Fibroblast of skin of right biceps (primary cell): ENCODE results near the gene C1QTNF4.
"Not testable (repeated sequence)": the region's sequence is repeated elsewhere in the genome, so short reads cannot be mapped to it uniquely, and the experiment has no call there.

ENCODE experiments used
- DNase-seq: peaks from one replicate; pipeline ENCODE4 v3.0.0-alpha.2; 2013

Gene C1QTNF4

GRCh38 chr11:47593934-47594855, at the start of gene C1QTNF4:
Gene C1QTNF4, minus strand, starts transcription at chr11:47594411. Its CDS starts 3,601 bp downstream, at chr11:47590810.
- DNase-seq, result no peak

GRCh38 chr11:47642099-47642855, 48.1 kb upstream of the C1QTNF4 start, which contains the start of gene MTCH2:
Gene MTCH2, minus strand, starts transcription at chr11:47642559. Its CDS starts 94 bp downstream, at chr11:47642465.
- peak; percentile 97 for DNase-seq

GRCh38 chr11:47641600-47642098, 47.4 kb upstream of the C1QTNF4 start:
- DNase-seq, result peak; percentile 3

- not testable (repeated sequence) for DNase-seq
These were observed 46.3 kb upstream of the C1QTNF4 start for GRCh38 chr11:47640506-47640905.

GRCh38 chr11:47636331-47636730, 42.1 kb upstream of the C1QTNF4 start:
- DNase-seq, result not testable (repeated sequence)

GRCh38 chr11:47631473-47631872, 37.3 kb upstream of the C1QTNF4 start:
- DNase-seq, result no peak

- DNase-seq, result no peak
These were observed 33.8 kb upstream of the C1QTNF4 start for GRCh38 chr11:47628026-47628425.

GRCh38 chr11:47626234-47626633, 32.0 kb upstream of the C1QTNF4 start:
- no peak for DNase-seq

GRCh38 chr11:47620836-47621378, 26.7 kb upstream of the C1QTNF4 start:
- no peak for DNase-seq

GRCh38 chr11:47617417-47617809, 23.2 kb upstream of the C1QTNF4 start:
- DNase-seq, result peak; percentile 62

- DNase-seq, result peak; percentile 59
These were observed 22.7 kb upstream of the C1QTNF4 start for GRCh38 chr11:47616726-47617416.

- DNase-seq, result no peak
These were observed 21.0 kb upstream of the C1QTNF4 start for GRCh38 chr11:47615249-47615648.

GRCh38 chr11:47611348-47611794, 17.2 kb upstream of the C1QTNF4 start:
- DNase-seq, result no peak

- DNase-seq, result no peak
These were observed 15.5 kb upstream of the C1QTNF4 start for GRCh38 chr11:47609675-47610074.

GRCh38 chr11:47607380-47607779, 13.2 kb upstream of the C1QTNF4 start:
- peak; percentile 84 for DNase-seq

GRCh38 chr11:47606731-47607130, 12.5 kb upstream of the C1QTNF4 start:
- peak; percentile 15 for DNase-seq

- no peak for DNase-seq
These were observed 11.7 kb upstream of the C1QTNF4 start for GRCh38 chr11:47605921-47606320.

- peak; percentile 25 for DNase-seq
These were observed 9.1 kb upstream of the C1QTNF4 start for GRCh38 chr11:47603295-47603694.

GRCh38 chr11:47599902-47600301, 5.7 kb upstream of the C1QTNF4 start:
- no peak for DNase-seq

GRCh38 chr11:47595967-47596366, 1.8 kb upstream of the C1QTNF4 start:
- no peak for DNase-seq

- DNase-seq, result no peak
These were observed 818 bp upstream of the C1QTNF4 start for GRCh38 chr11:47595029-47595428.

GRCh38 chr11:47593492-47593933, 698 bp downstream of the C1QTNF4 start:
- no peak for DNase-seq
